Sigmoid colon (tissue), 7 donors: ENCODE results near the gene DNM2. TPM values are rescaled to one million over a fixed set of nuclear protein-coding genes. Genes with fewer than 3 reads are reported as not detected.

ENCODE experiments used
- DNase-seq: peaks from one replicate; pipeline ENCODE4 v3.0.0-alpha.2; 2019
- H3K27ac ChIP-seq, 4 donors: fragments of 200-600 bp; sonication (generic); one replicate each; pipeline ENCODE4 v1.5.1; 2016 to 2019; ENCODE audit warnings: mild to moderate bottlenecking in 1 of 4
- H3K27me3 ChIP-seq, 3 donors: fragments of 200-600 bp; sonication (generic); one replicate each; pipeline ENCODE4 v1.5.1; 2019; ENCODE audit warnings: mild to moderate bottlenecking in 1 of 3
- H3K36me3 ChIP-seq, 4 donors: fragments of 200-600 bp; sonication (generic); one replicate each; pipeline ENCODE4 v1.5.1; 2016 to 2019
- H3K4me1 ChIP-seq, 4 donors: fragments of 200-600 bp; sonication (generic); one replicate each; pipeline ENCODE4 v1.5.1; 2017 to 2019
- H3K4me3 ChIP-seq, 4 donors: fragments of 200-600 bp; sonication (generic); one replicate each; pipeline ENCODE4 v1.5.1; 2017 to 2019; ENCODE audit warnings: mild to moderate bottlenecking in 2 of 4, moderate library complexity in 1 of 4
- H3K9me3 ChIP-seq, 4 donors: fragments of 200-600 bp in 3 of 4; sonication (generic) in 3 of 4; one replicate each; pipeline versions ENCODE4 v1.5.1 to v1.6.1; 2013 to 2019
- EP300 ChIP-seq, 4 donors: sonication (generic); formaldehyde crosslinking; IDR thresholded peaks; one replicate each; pipeline ENCODE4 v1.6.1; 2017; ENCODE audit warnings: antibody characterized with exemption in 4 of 4
- POLR2A ChIP-seq, 2 donors: fragments of 450-650 bp; IDR thresholded peaks; one replicate each; pipeline ENCODE4 v1.6.1; 2016; ENCODE audit warnings: antibody characterized with exemption in 2 of 2, mild to moderate bottlenecking in 2 of 2, moderate library complexity in 2 of 2
- POLR2AphosphoS5 ChIP-seq, 4 donors: sonication (generic); formaldehyde crosslinking; IDR thresholded peaks; one replicate each; pipeline ENCODE4 v1.6.1; 2017; ENCODE audit warnings: antibody characterized with exemption in 4 of 4
- WGBS, 2 donors: extraction: QIAGEN DNeasy Blood & Tissue Kit; methylation state at CpG; one replicate each; pipeline ENCODE4 v1.1.7; 2013; 5-methylcytosine and 5-hydroxymethylcytosine counted together
- intact Hi-C: fragments of 100-400 bp; cut with DNase I; formaldehyde crosslinking; loops from one replicate; pipeline ENCODE4 v1.15.1; 2023
- polyA plus RNA-seq, 3 donors: library from polyadenylated mRNA; stranded (reverse); fragments of 200-250 nt; gene quantifications; one replicate each; pipeline ENCODE4 v1.2.3, GENCODE V29; 2013
- total RNA-seq, 4 donors: library from RNA; depleted of rRNA; stranded (reverse); fragments of >200 nt; gene quantifications; one replicate each; pipeline ENCODE4 v1.1.0, GENCODE V29; 2016
- TF ChIP-seq, protein P1 (sequence below), 4 experiments: fragments of 450-650 bp in 3 of 4; fragments of 200-600 bp in 1 of 4; IDR thresholded peaks; one replicate each; pipeline ENCODE4 v1.5.1; 2016 to 2019; ENCODE audit warnings: antibody characterized with exemption in 4 of 4, mild to moderate bottlenecking in 3 of 4, moderate library complexity in 2 of 4
- donor health status: healthy with polysubstance abuse.
- donor health status: Bipolar disorder and iron deficiency.
- donor health status: healthy.

The DNM2 gene
- total and polyA plus RNA-seq, 7 donors, result 53.2 to 326 (median 96.7) TPM

DNA sequence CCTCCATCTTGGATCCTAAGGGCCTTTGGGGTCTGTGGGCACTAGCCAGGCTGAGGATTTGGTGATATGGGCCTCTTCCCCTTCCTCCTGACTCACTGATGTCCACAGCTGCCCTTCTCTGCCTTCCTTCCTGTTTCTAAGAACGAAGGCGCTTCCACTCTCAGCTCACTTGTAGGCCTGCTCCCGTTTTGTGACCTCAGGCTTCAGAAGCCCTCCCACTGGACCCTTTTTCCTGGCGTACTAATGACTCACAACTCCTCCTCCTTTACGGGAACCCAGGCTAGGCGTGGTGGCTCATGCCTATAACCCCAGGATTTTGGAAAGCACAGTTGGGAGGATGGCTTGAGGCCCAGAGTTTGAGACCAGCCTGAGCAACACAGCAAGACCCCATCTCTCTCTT, 62.5 kb downstream of the DNM2 start:
- intact Hi-C loops, result no loop called here
- Histone ChIP-seq H3K9me3 (no peaks in the 10 kb centered on the region), H3K27me3 (no peaks in the 10 kb centered on the region), H3K36me3 (peaks cover 32 to 99% (median 67%) of the 10 kb centered on the region in 4 donors), H3K27ac (peak overlapping the region; percentile 46 to 73 (median 62)), H3K4me1 (no peaks in the 10 kb centered on the region), H3K4me3 (no peak overlapping the region)
- no peak for TF ChIP-seq POLR2A (IDR thresholded peaks at IDR 0.05)
- TF ChIP-seq POLR2AphosphoS5 (IDR thresholded peaks at IDR 0.05), result peak in 3 of 4 donors; percentile 14 to 65 (median 34)
- no peak for TF ChIP-seq EP300 (IDR thresholded peaks at IDR 0.05)
- DNase-seq, result peak; percentile 81
- WGBS, 2 donors, result 72 to 74% methylated on average over 6 of the region's 6 CpGs

DNA sequence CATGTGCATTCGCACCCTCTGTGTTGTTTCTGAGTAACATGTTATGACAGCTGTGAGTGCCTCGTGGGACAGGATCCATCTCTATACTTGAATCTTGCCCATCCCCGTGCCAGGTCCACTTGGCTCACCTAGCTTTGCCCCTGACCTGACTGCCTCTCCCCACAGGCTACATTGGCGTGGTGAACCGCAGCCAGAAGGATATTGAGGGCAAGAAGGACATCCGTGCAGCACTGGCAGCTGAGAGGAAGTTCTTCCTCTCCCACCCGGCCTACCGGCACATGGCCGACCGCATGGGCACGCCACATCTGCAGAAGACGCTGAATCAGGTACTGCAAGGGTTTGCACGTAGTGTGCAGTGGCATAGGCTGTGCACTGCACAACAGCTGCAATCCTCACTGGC, 64.9 kb downstream of the DNM2 start:
- peaks cover 36 to 99% (median 66%) of the 10 kb centered on the region in 4 donors for H3K36me3 ChIP-seq
- DNase-seq, result no peak
- WGBS, 2 donors, result 83 to 87% methylated on average over 13 of the region's 13 CpGs
- H3K27ac ChIP-seq, result no peak overlapping the region
- intact Hi-C loops, result no loop called here
- no peak overlapping the region for H3K4me3 ChIP-seq
- no peak for TF ChIP-seq POLR2A (IDR thresholded peaks at IDR 0.05)
- TF ChIP-seq EP300 (IDR thresholded peaks at IDR 0.05), result no peak
- TF ChIP-seq, protein P1, sequence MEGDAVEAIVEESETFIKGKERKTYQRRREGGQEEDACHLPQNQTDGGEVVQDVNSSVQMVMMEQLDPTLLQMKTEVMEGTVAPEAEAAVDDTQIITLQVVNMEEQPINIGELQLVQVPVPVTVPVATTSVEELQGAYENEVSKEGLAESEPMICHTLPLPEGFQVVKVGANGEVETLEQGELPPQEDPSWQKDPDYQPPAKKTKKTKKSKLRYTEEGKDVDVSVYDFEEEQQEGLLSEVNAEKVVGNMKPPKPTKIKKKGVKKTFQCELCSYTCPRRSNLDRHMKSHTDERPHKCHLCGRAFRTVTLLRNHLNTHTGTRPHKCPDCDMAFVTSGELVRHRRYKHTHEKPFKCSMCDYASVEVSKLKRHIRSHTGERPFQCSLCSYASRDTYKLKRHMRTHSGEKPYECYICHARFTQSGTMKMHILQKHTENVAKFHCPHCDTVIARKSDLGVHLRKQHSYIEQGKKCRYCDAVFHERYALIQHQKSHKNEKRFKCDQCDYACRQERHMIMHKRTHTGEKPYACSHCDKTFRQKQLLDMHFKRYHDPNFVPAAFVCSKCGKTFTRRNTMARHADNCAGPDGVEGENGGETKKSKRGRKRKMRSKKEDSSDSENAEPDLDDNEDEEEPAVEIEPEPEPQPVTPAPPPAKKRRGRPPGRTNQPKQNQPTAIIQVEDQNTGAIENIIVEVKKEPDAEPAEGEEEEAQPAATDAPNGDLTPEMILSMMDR (IDR thresholded peaks at IDR 0.05), result no peak
- no peak for TF ChIP-seq POLR2AphosphoS5 (IDR thresholded peaks at IDR 0.05)
- no peaks in the 10 kb centered on the region for H3K9me3 ChIP-seq
- H3K27me3 ChIP-seq, result no peaks in the 10 kb centered on the region
- no peaks in the 10 kb centered on the region for H3K4me1 ChIP-seq

- Histone ChIP-seq H3K27ac (no peak overlapping the region), H3K36me3 (peaks cover 36 to 100% (median 68%) of the 10 kb centered on the region in 4 donors), H3K9me3 (no peaks in the 10 kb centered on the region), H3K4me3 (no peak overlapping the region), H3K27me3 (no peaks in the 10 kb centered on the region), H3K4me1 (no peaks in the 10 kb centered on the region)
- TF ChIP-seq POLR2AphosphoS5 (IDR thresholded peaks at IDR 0.05) (peak in 1 of 4 donors; percentile 21), EP300 (IDR thresholded peaks at IDR 0.05) (no peak), POLR2A (IDR thresholded peaks at IDR 0.05) (no peak)
- TF ChIP-seq, protein P1 (IDR thresholded peaks at IDR 0.05), result no peak
- no peak for DNase-seq
- 61 to 80% methylated on average over 10 of the region's 10 CpGs for WGBS, 2 donors
- intact Hi-C loops, result no loop called here
Observed at GRCh38 chr19:10784257-10784656, 66.4 kb downstream of the DNM2 start.

GRCh38 chr19:10788146-10788545, 70.3 kb downstream of the DNM2 start:
- Histone ChIP-seq H3K9me3 (no peaks in the 10 kb centered on the region), H3K27ac (no peak overlapping the region), H3K36me3 (peaks cover 26 to 100% (median 62%) of the 10 kb centered on the region in 4 donors), H3K4me3 (no peak overlapping the region), H3K27me3 (no peaks in the 10 kb centered on the region), H3K4me1 (no peaks in the 10 kb centered on the region)
- 96% methylated on average over 8 of the region's 8 CpGs for WGBS, 2 donors
- no peak for DNase-seq
- intact Hi-C loops, result no loop called here
- TF ChIP-seq POLR2AphosphoS5 (IDR thresholded peaks at IDR 0.05) (no peak), EP300 (IDR thresholded peaks at IDR 0.05) (no peak), POLR2A (IDR thresholded peaks at IDR 0.05) (no peak)
- TF ChIP-seq, protein P1 (IDR thresholded peaks at IDR 0.05), result no peak

GRCh38 chr19:10789866-10790265, 72.0 kb downstream of the DNM2 start:
- Histone ChIP-seq H3K27me3 (no peaks in the 10 kb centered on the region), H3K9me3 (no peaks in the 10 kb centered on the region), H3K27ac (no peak overlapping the region), H3K36me3 (peaks cover 36 to 100% (median 62%) of the 10 kb centered on the region in 4 donors), H3K4me1 (no peaks in the 10 kb centered on the region), H3K4me3 (no peak overlapping the region)
- WGBS, 2 donors, result 93 to 94% methylated on average over 10 of the region's 10 CpGs
- intact Hi-C loops, result no loop called here
- TF ChIP-seq POLR2A (IDR thresholded peaks at IDR 0.05) (no peak), POLR2AphosphoS5 (IDR thresholded peaks at IDR 0.05) (no peak), EP300 (IDR thresholded peaks at IDR 0.05) (no peak)
- TF ChIP-seq, protein P1 (IDR thresholded peaks at IDR 0.05), result no peak
- no peak for DNase-seq
